Heart left ventricle (tissue), 16 donors: ENCODE data around the gene PODNL1. TPM values are rescaled to one million over a fixed set of nuclear protein-coding genes. Genes with fewer than 3 reads are reported as not detected.
A peak's percentile ranks its signal among the peaks of the same experiment; 100 is the strongest.

ENCODE experiments used
- ATAC-seq, 4 donors: fragments of 200-7000 bp; cut with Tn5 transposase; one replicate each; pipeline ENCODE4 v1.9.1; 2020 to 2022; ENCODE audit warnings: moderate library complexity in 4 of 4, mild to moderate bottlenecking in 3 of 4, moderate number of reproducible peaks in 1 of 4
- DNase-seq, 5 donors: peaks; one replicate each; pipeline ENCODE4 v3.0.0-alpha.2; 2020
- H3K27ac ChIP-seq, 12 donors: fragments of 200-600 bp; sonication (generic) in 4 of 12; one replicate each; pipeline versions ENCODE4 v1.5.0 to v1.8.0; 2016 to 2022; ENCODE audit warnings: mild to moderate bottlenecking in 2 of 12
- H3K27me3 ChIP-seq, 9 donors: fragments of 200-600 bp; sonication (generic) in 2 of 9; one replicate each; pipeline versions ENCODE4 v1.5.1 to v1.8.0; 2016 to 2022; ENCODE audit warnings: mild to moderate bottlenecking in 3 of 9
- H3K36me3 ChIP-seq, 9 donors: fragments of 200-600 bp; sonication (generic) in 2 of 9; one replicate each; pipeline versions ENCODE4 v1.5.0 to v1.8.0; 2018 to 2022; ENCODE audit warnings: mild to moderate bottlenecking in 2 of 9
- H3K4me1 ChIP-seq, 12 donors: fragments of 200-600 bp; sonication (generic) in 4 of 12; one replicate each; pipeline versions ENCODE4 v1.5.0 to v1.8.0; 2016 to 2022; ENCODE audit warnings: mild to moderate bottlenecking in 3 of 12
- H3K4me3 ChIP-seq, 12 donors: fragments of 200-600 bp; sonication (generic) in 4 of 12; one replicate each; pipeline versions ENCODE4 v1.5.0 to v1.8.0; 2017 to 2022; ENCODE audit warnings: mild to moderate bottlenecking in 9 of 12, moderate library complexity in 4 of 12
- H3K9me3 ChIP-seq, 12 donors: fragments of 200-600 bp; sonication (generic) in 4 of 12; one replicate each; pipeline versions ENCODE4 v1.5.0 to v1.8.0; 2016 to 2022; ENCODE audit warnings: mild to moderate bottlenecking in 1 of 12
- POLR2A ChIP-seq, 2 donors: fragments of 450-650 bp; IDR thresholded peaks; one replicate each; pipeline ENCODE4 v1.6.1; 2017; ENCODE audit warnings: antibody characterized with exemption in 2 of 2, mild to moderate bottlenecking in 2 of 2, moderate library complexity in 2 of 2
- WGBS, 4 donors: extraction: QIAGEN DNeasy Blood & Tissue Kit in 2 of 4; methylation state at CpG; one replicate each; pipeline versions ENCODE4 v1.1.5 to v1.1.7; 2013 to 2018; 5-methylcytosine and 5-hydroxymethylcytosine counted together
- intact Hi-C, 10 donors: fragments of 100-400 bp; cut with DNase I; formaldehyde crosslinking; loops; one replicate each; pipeline versions ENCODE4 v1.11.1 to v1.14.2; 2022
- polyA plus RNA-seq, 2 donors: library from polyadenylated mRNA; stranded (reverse); fragments of 200-250 nt; gene quantifications; one replicate each; pipeline ENCODE4 v1.2.3, GENCODE V29; 2013
- total RNA-seq, 9 donors: library from RNA; depleted of rRNA in 2 of 9; stranded (reverse); fragments of >200 nt in 2 of 9; fragmentation: NEBNext Ultra II Directional in 3 of 9; extraction: Animal tissue kit (Norgen Biotek cat#: 25700) in 3 of 9; gene quantifications; one replicate each; pipeline versions ENCODE4 v1.1.0 to v1.2.4, GENCODE V29; 2016 to 2023
- TF ChIP-seq, protein P1 (sequence below), 12 donors: fragments of 200-600 bp; sonication (generic) in 4 of 12; IDR thresholded peaks; one replicate each; pipeline versions ENCODE4 v1.5.0 to v1.8.0; 2018 to 2022; ENCODE audit warnings: antibody characterized with exemption in 12 of 12, mild to moderate bottlenecking in 5 of 12
- donor health status: ischemic (EF 13 %, LVEDD 7.1; RV severe dilation, severe dysfunction).
- donor health status: healthy with polysubstance abuse.
- donor health status: DM: no; HTN: yes; CAD: no.
- donor health status: DM: no; HTN: no; CAD: no.
- donor health status: ischemic (EF 25% LVEDD 6.9; RV normal size, moderate dysfunction).
- donor health status: ischemic (EF 25% LVEDD 5.7; RV mildly dilated, moderate dysfunction).
- donor health status: healthy.
- donor health status: DM: yes; HTN: yes; CAD: no.
- donor health status: ischemic (EF 35%, LVEDD 5.7; RV mildly dilated, moderate dysfunction).
- donor health status: nonischemic (EF 11% LVEDD 7.7; RV severe dilation, severe dysfunction).
- donor health status: DM: yes; HTN: yes; CAD: no.
- donor health status: PGD.
- donor health status: ischemic (EF 29% LVEDD 5.4; RV normal size, mild dysfunction).
- donor health status: nonischemic (EF 23%, LVEDD 6.1; RV moderate dilation, normal function).

PODNL1 gene
- total and polyA plus RNA-seq, 11 donors, result 0.36 to 6.3 (median 1.6) TPM; not detected in 1

DNA sequence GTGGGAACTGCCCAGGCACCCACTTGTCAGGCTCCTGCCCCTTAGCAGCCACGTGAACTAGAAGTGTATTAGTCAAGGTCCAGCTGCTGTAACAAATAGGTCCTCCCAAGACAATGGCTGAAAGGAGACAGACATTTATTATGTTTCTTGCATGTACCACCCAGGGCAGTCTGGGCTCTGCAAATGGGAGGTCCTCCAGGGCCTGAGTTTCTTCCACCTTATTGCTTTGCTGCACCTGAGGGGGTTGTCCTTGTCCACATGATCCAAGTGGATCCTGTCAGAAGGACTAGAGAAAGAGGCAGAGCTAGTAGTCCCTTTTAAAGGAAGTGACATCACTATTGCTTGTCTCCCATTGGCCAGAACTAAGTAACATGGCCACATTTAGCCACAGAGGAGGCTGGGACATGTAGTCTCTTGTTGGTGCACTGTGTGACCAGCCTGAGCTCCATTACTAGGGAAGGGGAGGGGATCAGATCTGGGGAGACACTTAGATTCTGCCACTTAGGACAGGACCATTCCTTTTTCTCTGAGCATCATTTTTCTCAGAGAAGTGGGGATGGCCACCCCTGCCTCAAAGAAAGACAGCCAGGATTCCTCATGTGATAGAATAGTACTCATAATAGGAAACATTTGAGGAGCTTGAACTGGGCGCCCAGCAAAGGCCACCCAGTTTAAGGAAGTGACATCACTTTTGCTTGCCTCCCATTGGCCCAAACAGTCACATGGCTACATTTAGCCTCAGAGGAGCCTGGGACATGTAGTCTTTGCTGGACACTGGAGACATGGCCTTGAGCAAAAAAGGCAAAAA lies 17.1 kb downstream of the PODNL1 start:
- no peak for TF ChIP-seq POLR2A (IDR thresholded peaks at IDR 0.05)
- ATAC-seq (peak; percentile 43 to 63 (median 54)), DNase-seq (no peak)
- no peak overlapping the region for H3K4me3 ChIP-seq
- intact Hi-C loops, result no loop called here
- peaks cover 0 to 6% (median 0%) of the 10 kb centered on the region in 12 donors for H3K9me3 ChIP-seq
- WGBS, 4 donors, result 82 to 97% (median 91%) methylated on average over 1 to 2 of the region's 2 CpGs
- no peak overlapping the region for H3K27ac ChIP-seq
- H3K4me1 ChIP-seq, result peaks cover 0 to 17% (median under 1%) of the 10 kb centered on the region in 12 donors
- no peaks in the 10 kb centered on the region for H3K27me3 ChIP-seq
- H3K36me3 ChIP-seq, result peaks cover 5 to 96% (median 81%) of the 10 kb centered on the region in 9 donors

DNA sequence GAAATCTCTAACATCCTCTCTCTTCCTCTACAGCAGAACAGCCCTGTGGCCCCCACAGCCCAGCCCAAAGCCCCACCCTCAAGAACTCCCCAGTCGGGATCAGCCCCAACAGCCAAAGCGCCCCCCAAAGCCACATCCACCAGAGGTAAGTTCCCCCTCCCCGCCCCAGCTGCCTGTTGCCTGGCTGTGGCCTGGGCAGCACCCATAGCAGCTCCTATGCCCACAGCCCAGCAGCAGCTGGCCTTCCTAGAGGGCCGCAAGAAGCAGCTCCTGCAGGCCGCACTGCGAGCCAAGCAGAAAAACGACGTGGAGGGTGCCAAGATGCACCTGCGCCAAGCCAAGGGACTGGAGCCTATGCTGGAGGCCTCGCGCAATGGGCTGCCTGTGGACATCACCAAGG lies 17.7 kb downstream of the PODNL1 start:
- Histone ChIP-seq H3K9me3 (peaks cover 0 to 6% (median 0%) of the 10 kb centered on the region in 12 donors), H3K4me3 (no peak overlapping the region), H3K27me3 (no peaks in the 10 kb centered on the region), H3K27ac (no peak overlapping the region), H3K36me3 (peaks cover 5 to 98% (median 87%) of the 10 kb centered on the region in 9 donors), H3K4me1 (peaks cover 0 to 15% (median 0%) of the 10 kb centered on the region in 12 donors)
- TF ChIP-seq, protein P1, sequence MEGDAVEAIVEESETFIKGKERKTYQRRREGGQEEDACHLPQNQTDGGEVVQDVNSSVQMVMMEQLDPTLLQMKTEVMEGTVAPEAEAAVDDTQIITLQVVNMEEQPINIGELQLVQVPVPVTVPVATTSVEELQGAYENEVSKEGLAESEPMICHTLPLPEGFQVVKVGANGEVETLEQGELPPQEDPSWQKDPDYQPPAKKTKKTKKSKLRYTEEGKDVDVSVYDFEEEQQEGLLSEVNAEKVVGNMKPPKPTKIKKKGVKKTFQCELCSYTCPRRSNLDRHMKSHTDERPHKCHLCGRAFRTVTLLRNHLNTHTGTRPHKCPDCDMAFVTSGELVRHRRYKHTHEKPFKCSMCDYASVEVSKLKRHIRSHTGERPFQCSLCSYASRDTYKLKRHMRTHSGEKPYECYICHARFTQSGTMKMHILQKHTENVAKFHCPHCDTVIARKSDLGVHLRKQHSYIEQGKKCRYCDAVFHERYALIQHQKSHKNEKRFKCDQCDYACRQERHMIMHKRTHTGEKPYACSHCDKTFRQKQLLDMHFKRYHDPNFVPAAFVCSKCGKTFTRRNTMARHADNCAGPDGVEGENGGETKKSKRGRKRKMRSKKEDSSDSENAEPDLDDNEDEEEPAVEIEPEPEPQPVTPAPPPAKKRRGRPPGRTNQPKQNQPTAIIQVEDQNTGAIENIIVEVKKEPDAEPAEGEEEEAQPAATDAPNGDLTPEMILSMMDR (IDR thresholded peaks at IDR 0.05), result no peak
- no peak for TF ChIP-seq POLR2A (IDR thresholded peaks at IDR 0.05)
- intact Hi-C loops, result no loop called here
- DNase-seq, result no peak
- WGBS, 4 donors, result 96 to 99% (median 98%) methylated on average over 5 to 11 of the region's 11 CpGs
- ATAC-seq, result no peak

DNA sequence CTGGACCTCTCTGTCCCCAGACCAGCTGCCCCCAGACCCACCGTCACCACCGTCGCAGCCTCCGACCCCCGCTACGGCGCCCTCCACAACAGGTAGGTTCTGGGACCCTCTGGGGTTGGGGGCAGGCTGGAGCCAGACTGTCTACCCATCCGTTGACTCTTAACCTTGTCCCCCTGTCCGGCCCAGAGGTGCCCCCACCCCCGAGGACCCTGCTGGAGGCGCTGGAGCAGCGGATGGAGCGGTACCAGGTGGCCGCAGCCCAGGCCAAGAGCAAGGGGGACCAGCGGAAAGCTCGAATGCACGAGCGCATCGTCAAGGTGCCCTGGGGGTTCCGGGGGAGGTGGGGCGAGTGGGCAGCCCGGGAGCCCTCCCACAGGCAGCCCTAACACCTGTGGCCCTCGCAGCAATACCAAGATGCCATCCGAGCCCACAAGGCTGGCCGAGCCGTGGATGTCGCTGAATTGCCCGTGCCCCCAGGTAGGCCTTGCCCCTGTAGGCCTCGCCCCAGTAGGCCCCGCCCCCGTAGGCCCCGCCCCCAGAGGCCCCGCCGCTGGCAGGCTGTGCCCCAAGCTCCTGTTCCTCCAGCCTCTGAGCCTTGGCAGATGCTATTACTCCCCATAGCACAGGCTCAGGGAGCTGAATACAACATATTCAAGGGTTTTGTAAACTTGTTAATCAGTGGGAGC lies 19.3 kb downstream of the PODNL1 start:
- intact Hi-C loops, result no loop called here
- Histone ChIP-seq H3K27ac (peak overlapping the region in 2 of 12 donors; percentile 43 to 53), H3K4me1 (peaks cover 0 to 15% (median 0%) of the 10 kb centered on the region in 12 donors), H3K9me3 (peaks cover 0 to 6% (median 0%) of the 10 kb centered on the region in 12 donors), H3K27me3 (no peaks in the 10 kb centered on the region), H3K4me3 (no peak overlapping the region), H3K36me3 (peaks cover 5 to 99% (median 91%) of the 10 kb centered on the region in 9 donors)
- ATAC-seq (peak in 1 of 4 donors; percentile 17), DNase-seq (no peak)
- TF ChIP-seq, protein P1 (IDR thresholded peaks at IDR 0.05), result no peak
- no peak for TF ChIP-seq POLR2A (IDR thresholded peaks at IDR 0.05)
- WGBS, 4 donors, result 89 to 97% (median 92%) methylated on average over 25 to 34 of the region's 34 CpGs

DNA sequence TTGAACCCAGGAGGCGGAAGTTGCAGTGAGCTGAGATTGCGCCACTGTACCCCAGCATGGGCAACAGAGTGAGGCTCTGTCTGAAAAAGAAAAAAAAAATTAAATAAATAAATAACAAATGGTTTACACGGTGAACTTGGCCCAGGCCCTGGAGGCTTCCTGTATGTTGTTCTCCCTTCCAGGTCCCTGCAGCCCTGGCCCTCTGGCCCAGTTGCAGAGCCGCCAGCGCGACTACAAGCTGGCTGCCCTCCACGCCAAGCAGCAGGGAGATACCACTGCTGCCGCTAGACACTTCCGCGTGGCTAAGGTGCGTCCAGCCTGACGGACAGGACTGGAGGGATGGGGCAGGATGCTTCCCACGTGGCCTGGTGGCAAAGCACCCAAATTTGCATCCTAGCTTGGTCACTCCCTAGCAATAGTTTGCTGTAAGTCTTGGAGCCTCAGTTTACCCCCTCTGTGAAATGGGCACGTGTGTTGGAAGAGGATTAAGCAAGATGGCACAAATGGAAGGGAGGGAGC lies 20.3 kb downstream of the PODNL1 start:
- DNase-seq, result peak in 4 of 5 donors; percentile 41 to 64 (median 55)
- intact Hi-C loops, result no loop called here
- Histone ChIP-seq H3K36me3 (peaks cover 5 to 99% (median 91%) of the 10 kb centered on the region in 9 donors), H3K4me1 (peaks cover 0 to 15% (median 0%) of the 10 kb centered on the region in 12 donors), H3K4me3 (no peak overlapping the region), H3K27ac (peak overlapping the region in 6 of 12 donors; percentile 11 to 53 (median 42)), H3K9me3 (peaks cover 0 to 6% (median 0%) of the 10 kb centered on the region in 12 donors), H3K27me3 (no peaks in the 10 kb centered on the region)
- no peak for TF ChIP-seq POLR2A (IDR thresholded peaks at IDR 0.05)
- TF ChIP-seq, protein P1 (IDR thresholded peaks at IDR 0.05), result no peak
- WGBS, 4 donors, result 69 to 80% (median 72%) methylated on average over 13 to 14 of the region's 14 CpGs
- peak; percentile 52 to 79 (median 62) for ATAC-seq
